HG03045 (cell line): Measurements from ENCODE around the gene HS6ST3.

Experiments used
- ATAC-seq: cut with Tn5 transposase; IDR thresholded peaks from one replicate; pipeline ENCODE4 v1.9.1; 2021; ENCODE audit warnings: mild to moderate bottlenecking, moderate library complexity; ENCODE audit not compliant: unreplicated experiment

HS6ST3 gene

GRCh38 chr13:96198038-96198437 lies 108.1 kb downstream of the HS6ST3 start:
- no peak for ATAC-seq

- ATAC-seq = no peak
Measured at GRCh38 chr13:96199315-96199714, 109.4 kb downstream of the HS6ST3 start.

- no peak for ATAC-seq
Measured at GRCh38 chr13:96200810-96201209, 110.9 kb downstream of the HS6ST3 start.

- ATAC-seq = no peak
Measured at GRCh38 chr13:96202315-96202714, 112.4 kb downstream of the HS6ST3 start.

GRCh38 chr13:96203471-96203870 lies 113.6 kb downstream of the HS6ST3 start:
- no peak for ATAC-seq

- no peak for ATAC-seq
Measured at GRCh38 chr13:96214824-96215445, 125.0 kb downstream of the HS6ST3 start.

GRCh38 chr13:96216543-96216942 lies 126.6 kb downstream of the HS6ST3 start:
- ATAC-seq = no peak

- no peak for ATAC-seq
Measured at GRCh38 chr13:96218475-96218874, 128.6 kb downstream of the HS6ST3 start.

- ATAC-seq = no peak
Measured at GRCh38 chr13:96221471-96221870, 131.6 kb downstream of the HS6ST3 start.

GRCh38 chr13:96223231-96223630 lies 133.3 kb downstream of the HS6ST3 start:
- ATAC-seq = no peak

GRCh38 chr13:96229356-96229755 lies 139.4 kb downstream of the HS6ST3 start:
- ATAC-seq = no peak

GRCh38 chr13:96238241-96238640 lies 148.3 kb downstream of the HS6ST3 start:
- ATAC-seq = no peak

- no peak for ATAC-seq
Measured at GRCh38 chr13:96238861-96239260, 149.0 kb downstream of the HS6ST3 start.

GRCh38 chr13:96243376-96243775 lies 153.5 kb downstream of the HS6ST3 start:
- ATAC-seq = no peak

GRCh38 chr13:96248103-96248502 lies 158.2 kb downstream of the HS6ST3 start:
- no peak for ATAC-seq

GRCh38 chr13:96248996-96249395 lies 159.1 kb downstream of the HS6ST3 start:
- ATAC-seq = no peak

GRCh38 chr13:96252903-96253302 lies 163.0 kb downstream of the HS6ST3 start:
- ATAC-seq = no peak

- ATAC-seq = no peak
Measured at GRCh38 chr13:96273196-96273595, 183.3 kb downstream of the HS6ST3 start.

- ATAC-seq = no peak
Measured at GRCh38 chr13:96274046-96274445, 184.1 kb downstream of the HS6ST3 start.

- ATAC-seq = no peak
Measured at GRCh38 chr13:96279904-96280303, 190.0 kb downstream of the HS6ST3 start.

- no peak for ATAC-seq
Measured at GRCh38 chr13:96284971-96285370, 195.1 kb downstream of the HS6ST3 start.

- no peak for ATAC-seq
Measured at GRCh38 chr13:96285729-96286128, 195.8 kb downstream of the HS6ST3 start.
